Stimulated activated CD4-positive, alpha-beta T cell treated with anti-CD3 and anti-CD28 coated beads, TNF-alpha, amount 100 ng/mL, for 4 hours (primary cell): Measurements from ENCODE around the gene ZBTB46.
"Not testable (repeated sequence)": the region's sequence is repeated elsewhere in the genome, so short reads cannot be mapped to it uniquely, and the experiment has no call there.

Experiments used
- DNase-seq, 3 experiments: peaks; one replicate each; pipeline ENCODE4 v3.0.0-alpha.2; 2020; ENCODE audit warnings: low read depth in 3 of 3

ZBTB46 gene

DNA sequence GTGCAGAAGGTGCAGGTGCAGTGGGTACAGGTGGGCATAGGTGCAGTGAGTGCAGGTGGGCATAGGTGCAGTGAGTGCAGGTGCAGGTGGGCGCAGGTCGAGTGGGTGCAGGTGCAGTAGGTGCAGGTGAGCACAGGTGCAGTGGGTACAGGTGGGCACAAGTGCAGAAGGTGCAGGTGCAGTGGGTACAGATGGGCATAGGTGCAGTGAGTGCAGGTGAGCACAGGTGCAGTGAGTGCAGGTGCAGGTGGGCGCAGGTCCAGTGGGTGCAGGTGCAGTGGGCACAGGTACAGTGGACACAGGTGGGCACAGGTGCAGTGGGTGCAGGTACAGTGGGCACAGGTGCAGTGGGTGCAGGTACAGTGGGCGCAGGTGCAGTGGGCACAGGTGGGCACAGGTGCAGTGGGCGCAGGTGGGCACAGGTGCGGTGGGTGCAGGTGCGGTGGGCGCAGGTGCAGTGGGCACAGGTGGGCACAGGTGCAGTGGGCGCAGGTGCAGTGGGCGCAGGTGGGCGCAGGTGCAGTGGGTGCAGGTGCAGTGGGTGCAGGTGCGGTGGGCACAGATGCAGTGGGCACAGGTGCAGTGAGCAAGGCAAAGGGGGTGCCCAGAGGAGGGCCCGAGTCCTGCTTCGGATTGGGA, 15.3 kb downstream of the ZBTB46 start:
- no peak for DNase-seq

DNA sequence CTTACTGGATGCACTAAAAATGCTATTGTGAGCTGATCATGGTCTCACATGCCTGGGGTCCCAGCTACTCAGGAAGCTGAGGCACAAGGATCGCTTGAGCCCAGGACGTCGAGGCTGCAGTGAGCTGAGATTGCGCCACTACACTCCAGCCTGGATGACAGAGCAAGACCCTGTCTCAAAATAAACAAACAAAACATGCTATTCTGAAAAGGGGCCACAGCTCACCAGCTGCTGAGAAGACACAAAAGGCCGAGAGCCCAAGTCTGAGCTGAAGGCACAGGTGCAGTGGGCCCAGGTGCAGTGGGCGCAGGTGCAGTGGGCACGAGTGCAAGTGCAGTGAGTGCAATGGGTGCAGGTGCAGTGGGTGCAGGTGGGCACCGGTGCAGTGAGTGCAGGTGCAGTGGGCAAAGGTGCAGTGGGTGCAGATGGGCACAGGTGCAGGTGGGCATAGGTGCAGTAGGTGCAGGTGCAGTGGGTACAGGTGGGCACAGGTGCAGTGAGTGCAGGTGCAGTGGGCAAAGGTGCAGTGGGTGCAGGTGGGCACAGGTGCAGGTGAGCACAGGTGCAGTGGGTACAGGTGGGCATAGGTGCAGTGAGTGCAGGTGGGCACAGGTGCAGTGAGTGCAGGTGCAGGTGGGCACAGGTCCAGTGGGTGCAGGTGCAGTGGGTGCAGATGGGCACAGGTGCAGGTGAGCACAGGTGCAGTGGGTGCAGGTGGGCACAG, 16.0 kb downstream of the ZBTB46 start:
- no peak for DNase-seq

DNA sequence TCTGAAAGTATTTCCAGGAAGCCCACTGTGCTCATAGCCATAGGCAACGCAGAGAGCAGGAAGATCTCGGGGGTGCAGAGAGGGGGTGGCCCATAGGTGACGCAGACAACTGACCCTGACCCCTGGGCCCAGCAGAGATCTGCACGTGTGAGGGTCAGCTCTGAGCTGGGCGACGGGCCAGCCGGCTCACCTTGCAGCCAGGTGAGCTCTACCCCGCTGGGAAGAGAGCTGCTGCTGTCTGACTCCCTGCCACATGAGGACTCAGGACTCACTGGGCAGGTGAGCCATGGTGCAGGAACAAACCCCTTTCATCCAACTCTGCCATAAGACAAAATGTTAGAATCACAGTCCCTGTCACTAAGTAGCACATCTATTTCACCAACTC, 19.6 kb downstream of the ZBTB46 start:
- DNase-seq = no peak

DNA sequence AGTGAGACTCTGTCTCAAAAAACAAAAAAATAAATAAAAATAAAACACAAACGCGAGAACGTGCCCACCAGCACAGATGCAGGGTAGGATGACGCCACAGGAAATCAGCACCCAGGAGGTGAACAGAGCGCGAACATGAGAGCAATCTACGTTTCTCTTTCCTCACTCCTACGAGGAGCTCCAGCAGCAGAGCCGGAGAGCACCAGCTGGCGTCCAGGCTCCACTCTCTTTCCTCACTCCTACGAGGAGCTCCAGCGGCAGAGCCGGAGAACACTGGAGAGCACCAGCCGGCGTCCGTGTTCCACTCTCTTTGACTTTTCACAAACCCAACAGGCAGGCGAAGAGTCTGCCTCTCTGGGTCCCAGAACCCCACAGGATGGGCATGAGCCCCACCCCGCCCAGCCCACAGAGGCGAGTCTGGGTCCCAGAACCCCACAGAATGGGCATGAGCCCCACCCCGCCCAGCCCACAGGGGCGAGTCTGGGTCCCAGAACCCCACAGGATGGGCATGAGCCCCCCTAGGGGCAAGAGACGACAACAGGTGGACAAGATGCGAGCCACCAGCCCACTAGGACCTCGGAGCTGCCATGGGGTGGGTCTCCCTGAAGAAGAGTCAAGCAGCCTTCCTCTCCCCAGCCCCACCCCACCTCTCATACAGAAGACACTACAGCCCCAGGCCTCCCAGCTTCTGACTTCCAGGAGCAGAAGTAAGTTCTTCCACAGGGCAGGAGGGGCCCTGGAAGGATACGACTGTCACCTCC, 20.2 kb downstream of the ZBTB46 start:
- DNase-seq = no peak

DNA sequence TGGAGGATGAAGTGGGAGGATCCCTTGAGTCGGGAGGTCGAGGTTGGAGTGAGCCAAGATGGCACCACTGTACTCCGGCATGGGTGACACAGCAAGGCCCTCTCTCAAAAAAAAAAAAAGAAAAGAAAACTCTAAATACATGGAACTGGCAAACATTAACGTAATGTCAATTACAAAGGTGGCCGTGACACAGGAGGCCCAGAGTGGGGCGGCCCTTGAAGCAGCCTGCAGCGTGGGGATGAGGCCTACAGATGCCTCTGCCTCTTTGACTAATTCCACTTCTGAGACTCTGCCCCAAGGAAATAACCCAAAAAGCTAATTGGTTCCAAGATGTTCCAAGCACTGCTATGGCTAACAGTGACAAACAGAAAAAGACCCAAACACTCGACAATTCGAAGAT, 21.2 kb downstream of the ZBTB46 start:
- no peak for DNase-seq

DNA sequence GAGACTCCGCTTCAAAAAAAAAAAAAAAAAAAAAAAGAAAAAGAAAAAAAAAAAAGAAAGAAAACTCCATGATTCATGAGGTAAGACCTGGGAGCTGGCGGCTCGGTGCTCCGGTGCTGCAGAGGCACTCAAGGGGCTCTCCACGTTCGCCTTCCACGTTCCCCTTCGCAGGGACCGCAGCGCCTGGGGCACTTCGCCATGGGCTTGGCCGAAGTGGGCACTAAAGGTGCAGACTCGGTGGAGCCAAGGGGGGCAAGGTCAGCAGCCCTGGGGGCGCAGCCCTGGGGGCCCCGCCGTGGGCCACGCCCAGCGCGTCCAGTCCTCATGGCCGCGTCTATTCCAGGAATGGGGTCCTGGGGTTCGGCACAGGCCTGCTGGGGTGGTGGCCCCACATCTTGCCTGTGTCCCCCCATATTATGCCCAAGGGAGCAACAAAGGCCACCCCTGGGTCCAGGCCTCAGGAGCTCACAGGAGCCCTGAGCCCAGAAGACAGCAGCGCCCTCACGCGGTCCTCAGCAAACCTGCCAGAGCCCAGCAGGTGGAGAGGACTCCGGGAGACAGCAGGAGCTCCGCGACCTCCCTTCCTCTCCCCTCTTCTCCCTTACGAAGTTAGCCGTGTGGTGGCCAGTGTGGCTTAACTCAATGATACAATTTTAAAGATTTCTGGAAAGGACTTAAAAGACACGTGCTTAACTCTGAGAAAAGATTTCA, 21.9 kb downstream of the ZBTB46 start:
- no peak for DNase-seq

DNA sequence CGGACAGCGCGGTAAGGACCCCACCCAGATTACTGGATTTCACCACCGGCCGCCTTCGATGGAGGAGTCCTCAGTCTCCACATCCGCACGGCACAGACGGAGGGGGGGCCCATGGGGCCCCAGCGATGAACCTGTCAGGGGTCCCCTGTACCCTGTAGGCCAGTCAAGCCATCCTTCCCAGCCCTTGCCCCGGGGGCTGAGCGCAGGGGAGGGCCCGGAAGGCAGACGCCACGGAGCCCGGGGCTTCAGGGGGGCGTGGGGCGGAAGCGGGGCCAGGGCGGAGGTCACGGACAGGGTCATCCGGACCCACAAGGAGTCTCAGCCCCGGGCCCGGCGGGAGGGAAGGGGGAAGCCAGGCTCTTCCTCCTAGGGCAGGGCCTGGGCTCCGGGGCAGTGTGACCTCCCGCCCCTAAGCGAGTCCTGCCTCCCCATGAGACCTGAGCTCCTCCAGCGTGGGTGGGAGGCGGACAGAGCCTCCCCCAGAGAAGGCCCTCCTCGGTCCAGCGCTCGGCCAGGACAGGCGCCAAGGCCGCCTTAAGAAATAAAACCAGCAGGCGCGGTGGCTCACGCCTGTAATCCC, 22.8 kb downstream of the ZBTB46 start:
- DNase-seq = no peak

DNA sequence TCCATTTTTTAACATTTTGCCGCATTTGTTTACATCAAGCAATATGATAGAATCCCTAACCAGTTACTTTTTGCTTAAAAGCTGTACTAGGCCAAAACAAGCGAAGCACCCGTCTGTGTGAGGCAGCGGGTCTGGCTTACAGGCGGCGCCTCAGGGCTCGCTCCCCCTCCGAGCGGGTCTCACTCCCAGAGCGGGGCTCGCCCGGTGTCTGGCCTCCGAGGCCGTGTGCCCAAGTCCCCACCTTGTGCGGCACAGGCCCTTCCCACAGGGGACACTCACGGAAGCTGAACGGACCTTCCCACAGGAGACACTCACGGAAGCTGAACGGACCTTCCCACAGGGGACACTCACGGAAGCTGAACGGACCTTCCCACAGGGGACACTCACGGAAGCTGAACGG, 23.4 kb downstream of the ZBTB46 start:
- DNase-seq = no peak

DNA sequence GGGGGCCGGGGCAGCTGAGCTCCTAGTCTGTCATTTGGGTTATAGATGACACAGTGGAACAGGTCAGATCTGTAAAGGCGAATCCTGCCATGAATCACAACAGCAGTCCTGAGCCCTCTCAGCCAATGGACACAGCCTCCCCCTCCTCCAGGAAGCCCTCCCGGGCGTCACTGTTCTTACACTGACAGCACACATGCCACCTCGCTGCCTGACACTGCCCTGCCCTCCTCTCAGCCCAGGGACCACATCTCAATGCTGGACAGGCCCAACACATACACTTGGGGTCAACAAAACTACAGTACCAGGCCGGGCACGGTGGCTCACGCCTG, 26.8 kb downstream of the ZBTB46 start:
- DNase-seq = no peak

DNA sequence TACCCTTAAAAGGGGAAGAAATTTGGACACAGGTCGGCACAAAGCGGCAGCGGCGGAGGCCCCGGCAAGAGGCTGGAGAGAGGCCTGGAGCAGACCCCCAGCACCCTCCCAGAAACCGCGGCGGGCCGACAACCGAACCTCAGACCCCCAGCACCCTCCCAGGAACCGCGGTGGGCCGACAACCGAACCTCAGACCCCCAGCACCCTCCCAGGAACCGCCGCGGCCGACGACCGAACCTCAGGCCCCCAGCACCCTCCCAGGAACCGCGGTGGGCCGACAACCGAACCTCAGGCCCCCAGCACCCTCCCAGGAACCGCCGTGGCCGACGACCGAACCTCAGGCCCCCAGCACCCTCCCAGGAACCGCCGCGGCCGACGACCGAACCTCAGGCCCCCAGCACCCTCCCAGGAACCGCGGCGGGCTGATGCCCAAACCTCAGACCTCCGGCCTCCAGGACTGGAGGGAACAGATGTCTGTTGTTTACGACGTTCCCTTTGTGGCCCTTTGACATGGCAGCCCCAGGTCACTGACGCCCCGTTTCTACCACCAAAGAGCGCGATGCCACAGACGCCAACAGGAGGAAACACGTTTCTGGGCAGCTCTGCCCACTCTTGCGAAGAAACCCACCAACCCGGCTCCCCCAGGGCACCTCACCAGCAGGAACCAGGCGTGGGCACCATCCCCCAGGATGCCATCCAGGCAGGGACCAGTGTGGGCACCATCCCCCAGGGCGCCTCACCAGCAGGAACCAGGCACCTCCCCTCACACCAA, 28.4 kb downstream of the ZBTB46 start:
- DNase-seq = no peak

DNA sequence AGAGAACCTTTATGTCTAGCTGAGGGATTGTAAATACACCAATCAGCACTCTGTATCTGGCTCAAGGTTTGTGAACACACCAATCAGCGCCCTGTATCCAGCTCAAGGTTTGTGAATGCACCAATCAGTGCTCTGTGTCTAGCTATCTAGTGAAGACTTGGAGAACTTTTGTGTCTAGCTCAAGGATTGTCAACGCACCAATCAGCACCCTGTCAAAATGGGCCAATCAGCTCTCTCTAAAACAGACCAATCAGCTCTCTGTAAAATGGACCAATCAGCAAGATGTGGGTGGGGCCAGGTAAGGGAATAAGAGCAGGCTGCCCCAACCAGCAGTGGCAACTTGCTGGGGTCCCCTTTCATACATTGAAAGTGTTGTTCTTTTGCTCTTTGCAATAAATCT, 29.9 kb downstream of the ZBTB46 start:
- not testable (repeated sequence) for DNase-seq

DNA sequence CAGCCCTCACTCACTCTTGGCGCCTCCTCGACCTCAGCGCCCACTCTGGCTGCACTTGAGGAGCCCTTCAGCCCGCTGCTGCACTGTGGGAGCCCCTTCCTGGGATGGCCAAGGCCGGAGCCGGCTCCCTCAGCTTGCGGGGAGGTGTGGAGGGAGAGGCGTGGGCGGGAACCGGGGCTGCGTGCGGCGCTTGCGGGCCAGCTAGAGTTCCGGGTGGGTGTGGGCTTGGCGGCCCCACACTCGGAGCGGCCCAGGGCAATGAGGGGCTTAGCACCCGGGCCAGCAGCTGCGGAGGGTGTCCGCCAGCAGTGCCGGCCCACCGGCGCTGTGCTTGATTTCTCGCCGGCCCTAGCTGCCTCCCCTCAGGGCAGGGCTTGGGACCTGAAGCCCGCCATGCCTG, 30.7 kb downstream of the ZBTB46 start:
- DNase-seq = not testable (repeated sequence)

DNA sequence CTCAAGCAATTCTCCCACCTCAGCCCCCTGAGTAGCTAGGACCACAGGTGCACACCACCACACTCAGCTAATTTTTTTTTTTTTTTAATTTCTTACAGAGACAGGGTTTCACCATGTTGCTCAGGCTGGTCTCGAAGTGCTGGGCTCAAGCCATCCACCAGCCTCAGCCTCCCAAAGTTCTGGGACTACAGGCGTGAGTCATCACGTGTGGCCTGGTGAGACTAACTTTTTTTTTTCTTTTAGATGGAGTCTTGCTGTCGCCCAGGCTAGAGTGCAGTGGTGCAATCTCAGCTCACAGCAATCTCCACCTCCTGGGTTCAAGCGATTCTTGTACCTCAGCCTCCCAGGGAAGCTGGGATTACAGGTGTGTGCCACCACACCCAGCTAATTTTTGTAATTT, 31.9 kb downstream of the ZBTB46 start:
- not testable (repeated sequence) for DNase-seq

DNA sequence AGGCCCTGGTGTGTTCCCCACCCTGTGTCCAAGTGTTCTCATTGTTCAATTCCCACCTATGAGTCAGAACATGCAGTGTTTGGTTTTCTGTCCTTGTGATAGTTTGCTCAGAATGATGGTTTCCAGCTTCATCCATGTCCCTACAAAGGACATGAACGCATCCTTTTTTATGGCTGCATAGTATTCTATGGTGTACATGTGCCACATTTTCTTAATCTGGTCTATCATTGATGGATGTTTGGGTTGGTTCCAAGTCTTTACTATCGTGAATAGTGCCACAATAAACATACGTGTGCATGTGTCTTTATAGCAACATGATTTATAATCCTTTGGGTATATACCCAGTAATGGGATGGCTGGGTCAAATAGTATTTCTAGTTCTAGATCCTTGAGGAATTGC, 33.9 kb downstream of the ZBTB46 start:
- DNase-seq = not testable (repeated sequence)

DNA sequence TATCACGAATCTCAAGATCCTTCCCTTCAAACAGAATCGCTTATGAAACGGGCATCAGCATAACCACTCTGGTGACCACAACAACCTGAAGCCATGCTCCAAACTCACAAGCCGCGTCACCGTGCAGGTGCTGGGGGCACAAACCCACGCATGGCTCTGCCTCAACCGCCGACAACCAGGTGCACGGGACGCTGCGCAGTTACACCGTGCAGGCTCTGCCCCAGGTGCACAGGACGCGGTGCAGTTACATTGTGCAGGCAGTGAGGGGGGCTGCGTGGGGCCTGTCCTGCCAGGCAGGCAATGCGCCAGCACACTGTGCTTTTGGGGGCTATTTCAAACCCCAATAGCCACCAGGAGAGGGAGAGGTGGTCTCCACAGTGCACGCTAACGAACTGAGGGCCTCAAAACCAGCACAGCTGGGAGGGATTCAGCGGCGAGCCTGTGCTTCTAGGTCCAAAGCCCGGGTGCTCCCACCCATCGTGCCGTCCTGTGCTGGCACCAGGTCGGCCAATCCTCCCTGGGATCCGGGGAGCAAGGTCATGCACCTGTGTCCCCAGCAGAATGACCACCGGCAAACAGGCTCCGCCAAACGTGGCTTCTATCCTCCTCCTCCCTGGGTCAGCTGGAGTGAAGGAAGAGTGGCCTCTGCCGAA, 35.8 kb downstream of the ZBTB46 start:
- no peak for DNase-seq

DNA sequence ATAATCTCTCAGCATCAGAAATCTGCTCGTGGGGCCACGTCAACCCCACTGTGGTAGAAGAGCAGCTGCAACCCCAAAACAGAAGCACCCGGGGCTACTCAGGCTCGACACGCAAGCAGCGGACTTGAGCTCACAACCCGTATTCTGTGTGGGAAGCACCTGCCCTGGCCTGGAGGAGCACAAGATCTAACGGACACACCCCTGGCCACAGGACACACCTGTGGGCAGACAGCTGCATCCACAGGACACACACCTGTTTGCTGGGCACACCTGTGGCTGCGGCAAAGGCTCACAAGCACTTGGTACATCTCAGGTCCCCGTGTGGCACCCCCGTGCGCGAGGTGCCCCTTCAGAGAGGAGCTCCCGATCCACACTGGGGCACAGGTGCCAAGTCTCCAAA, 36.5 kb downstream of the ZBTB46 start:
- DNase-seq = no peak

DNA sequence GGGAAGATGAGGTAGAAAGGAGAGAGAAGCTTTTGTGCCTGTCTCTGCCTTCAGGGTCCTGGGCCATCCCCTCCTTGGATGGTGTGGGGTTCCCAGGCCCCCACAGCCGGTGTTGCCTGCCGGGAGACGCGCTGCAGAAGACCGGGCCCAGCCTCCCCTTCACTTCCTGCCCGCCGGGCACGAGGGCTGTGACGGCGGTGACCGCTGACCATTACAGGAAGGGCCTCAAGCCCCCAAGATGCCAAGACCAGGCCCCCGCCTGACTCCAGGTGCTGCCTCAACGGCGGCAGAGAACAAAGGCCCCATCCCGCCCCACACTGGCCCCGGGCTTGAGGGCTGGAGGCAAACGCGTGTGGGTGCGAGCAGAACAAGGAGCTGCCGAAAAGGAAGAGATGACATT, 38.2 kb downstream of the ZBTB46 start:
- no peak for DNase-seq

DNA sequence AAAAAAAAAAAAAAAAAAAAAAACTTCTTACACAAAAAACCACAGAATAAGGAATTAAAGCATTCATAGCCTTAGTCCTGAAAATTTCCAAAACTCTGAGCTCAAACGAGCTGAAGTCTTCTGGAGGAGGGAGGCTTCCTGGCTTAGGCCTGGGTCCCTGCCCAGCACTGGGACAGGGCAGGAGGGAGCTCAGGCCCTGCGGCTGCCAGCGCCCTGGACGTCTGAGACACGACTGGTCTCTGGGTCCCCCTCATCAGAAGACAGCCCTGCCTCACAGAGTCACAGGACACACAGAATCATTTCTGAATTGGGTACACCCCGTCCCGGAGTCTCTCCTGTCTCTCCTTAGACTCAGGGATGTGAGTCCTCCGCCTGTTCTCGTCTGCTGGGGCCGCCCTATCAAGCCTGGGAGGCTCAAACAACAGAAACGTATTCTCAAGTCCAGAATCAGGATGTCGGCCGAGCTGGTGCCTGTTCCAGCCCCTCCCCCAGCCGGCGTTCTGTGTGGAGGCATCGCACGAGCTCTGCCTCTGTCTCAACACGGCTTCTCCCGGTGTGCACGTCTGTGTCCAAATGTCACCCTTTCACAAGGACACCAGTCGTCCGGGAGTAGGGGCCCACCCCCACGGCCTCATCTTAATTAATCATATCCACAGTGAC, 39.4 kb downstream of the ZBTB46 start:
- DNase-seq = no peak

DNA sequence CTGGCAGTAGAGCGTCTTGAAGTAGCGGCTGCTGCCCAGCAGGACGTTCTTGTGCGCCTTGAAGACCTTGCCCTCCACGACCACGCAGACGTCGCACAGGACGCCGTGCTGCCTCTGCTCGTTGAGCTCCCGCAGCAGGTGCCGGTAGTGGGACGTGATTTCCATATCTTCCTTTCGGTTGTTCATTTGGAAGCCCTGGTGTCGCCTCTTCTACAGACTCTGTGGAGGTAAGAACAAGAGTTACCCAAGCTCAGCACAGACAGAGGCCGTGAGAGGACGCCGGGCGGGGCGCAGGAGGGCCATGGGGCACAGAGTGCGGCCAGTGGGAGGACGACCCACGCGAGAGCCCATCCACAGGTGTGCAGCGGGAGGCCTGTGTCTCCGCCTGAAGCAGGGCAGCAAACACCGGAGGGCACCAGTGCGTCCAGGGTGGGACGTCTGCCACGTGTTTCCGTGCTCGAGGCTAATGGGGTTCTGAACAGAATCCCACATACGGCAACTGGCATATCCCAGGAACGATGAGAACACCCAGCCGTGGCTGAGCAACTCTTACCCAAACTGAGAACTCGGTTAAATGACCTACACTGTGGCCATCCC, 40.4 kb downstream of the ZBTB46 start:
- DNase-seq = no peak
